Measurements from ENCODE around the gene TMEM31. TPM values are rescaled to one million over a fixed set of nuclear protein-coding genes. Genes with fewer than 3 reads are reported as not detected.
A peak's percentile ranks its signal among the peaks of the same experiment; 100 is the strongest.

The TMEM31 gene
- total and polyA plus RNA-seq, 2 of the 4 experiments (the other 2 are of a cell fraction) = 0.17 TPM; not detected in 1

GRCh38 chrX:103734125-103734760 lies 23.5 kb downstream of the TMEM31 start:
- no peak for ATAC-seq (ENCODE audit: low read depth)
- H3K9ac ChIP-seq (ENCODE audit: low read depth, low read length) = no peak overlapping the region

More at GRCh38 chrX:103734125-103734760, 23.5 kb downstream of the TMEM31 start:
- Histone ChIP-seq H3K4me2 (ENCODE audit: low read depth, low read length) (no peak overlapping the region), H3K27me3 (ENCODE audit: control insufficient read depth, insufficient read depth, low read length) (peaks cover 11% of the 10 kb centered on the region), H4K5ac (ENCODE audit: low read depth, low read length) (no peak overlapping the region), H2AK9ac (replicated peaks; ENCODE audit: low read depth, low read length, poor library complexity) (no peak overlapping the region), H2AFZ (replicated peaks; ENCODE audit: low read length, poor library complexity) (no peak overlapping the region), H4K8ac (ENCODE audit: low read depth in 2 of 2, low read length in 2 of 2) (no peak overlapping the region), H3K14ac (replicated peaks; ENCODE audit: low read depth, low read length) (no peak overlapping the region), H3K56ac (ENCODE audit: extremely low read depth, insufficient read depth, low read length) (no peak overlapping the region), H3K9me3 (ENCODE audit: control insufficient read depth, insufficient read depth, low read length) (no peaks in the 10 kb centered on the region; the same call in 1 of the 2 replicates), H2BK5ac (ENCODE audit: low read depth, low read length, poor library complexity, severe bottlenecking) (no peak overlapping the region), H3K4me1 (ENCODE audit: control insufficient read depth, insufficient read depth, low read length) (peaks cover 8% of the 10 kb centered on the region), H4K20me1 (ENCODE audit: insufficient read depth, low read length) (no peaks in the 10 kb centered on the region), H3K23ac (ENCODE audit: low read depth, low read length) (no peak overlapping the region), H3K4ac (ENCODE audit: low read depth, low read length) (no peak overlapping the region), H3K36me3 (ENCODE audit: control insufficient read depth, insufficient read depth, low read length) (no peaks in the 10 kb centered on the region), H3K9me1 (ENCODE audit: insufficient read depth, low read length) (peaks cover 6% of the 10 kb centered on the region; the same call in 1 of the 2 replicates), H4K91ac (ENCODE audit: insufficient read depth, low read depth, low read length) (no peak overlapping the region), H3K27ac (ENCODE audit: insufficient read depth, low read length) (no peak overlapping the region), H3K4me3 (ENCODE audit: insufficient read depth, low read depth, low read length) (no peak overlapping the region), H3K79me1 (ENCODE audit: low read depth in 1 of 2, low read length in 2 of 2) (no peaks in the 10 kb centered on the region), H2BK120ac (ENCODE audit: low read depth, low read length) (no peak overlapping the region), H2BK15ac (ENCODE audit: low read depth, low read length) (no peak overlapping the region), H2AK5ac (ENCODE audit: low read depth, low read length) (no peak overlapping the region), H2BK20ac (ENCODE audit: low read depth, low read length) (no peak overlapping the region), H3K18ac (ENCODE audit: low read depth, low read length) (no peak overlapping the region)
- DNase-seq = peak; percentile 24
- BruUV-seq (replicated peaks) = no TSS peak
- intact Hi-C loops (cut with micrococcal nuclease) = no loop called here
- POLR2A ChIA-PET (ENCODE audit: unreplicated experiment) = no interaction called here
- WGBS, 2 experiments (ENCODE audit: extremely low coverage in 2 of 2, insufficient read length in 1 of 2) = 83% methylated on average over 1 of the region's 4 CpGs; no CpG with 5 or more reads in 1 of the 2 experiments
- CTCF ChIA-PET = no interaction called here
- in situ Hi-C loops (cut with MboI; ENCODE audit: low sequenced_read_pairs) = no loop called here
- dilution Hi-C loops (cut with HindIII; ENCODE audit: low sequenced_read_pairs, unreplicated experiment) = no loop called here
- TF ChIP-seq BHLHE40 (IDR thresholded peaks at IDR 0.05; ENCODE audit: low read depth, low read length) (no peak), CTCF (conservative IDR thresholded peaks at IDR 0.05; ENCODE audit: low read depth, low read length) (no peak), FOS (IDR thresholded peaks at IDR 0.05; ENCODE audit: low read depth, low read length) (no peak), RFX5 (IDR thresholded peaks at IDR 0.05; ENCODE audit: low read depth, low read length) (no peak), SMC3 (IDR thresholded peaks at IDR 0.05; ENCODE audit: low read depth, low read length) (no peak), MAFK (IDR thresholded peaks at IDR 0.05; ENCODE audit: low read depth, low read length) (no peak), NFE2L2 (IDR thresholded peaks at IDR 0.05; ENCODE audit: low read depth, low read length) (no peak), POLR2A (IDR thresholded peaks at IDR 0.05; ENCODE audit: low read depth, low read length) (no peak), MXI1 (IDR thresholded peaks at IDR 0.05; ENCODE audit: borderline replicate concordance, low read depth, low read length) (no peak), USF2 (IDR thresholded peaks at IDR 0.05; ENCODE audit: low read depth, low read length) (no peak), CEBPB (IDR thresholded peaks at IDR 0.05; ENCODE audit: low read depth, low read length) (no peak), CHD1 (IDR thresholded peaks at IDR 0.05; ENCODE audit: low read depth, low read length) (no peak), ELK1 (IDR thresholded peaks at IDR 0.05; ENCODE audit: borderline replicate concordance, low read depth, low read length) (no peak), RAD21 (IDR thresholded peaks at IDR 0.05; ENCODE audit: low read length) (no peak)

Measured in IMR-90 (cell line).